Esophagus muscularis mucosa (tissue), 4 donors: ENCODE data around the gene FAM118A.

Experiments
- EP300 ChIP-seq: sonication (generic); formaldehyde crosslinking; IDR thresholded peaks from one replicate; pipeline ENCODE4 v1.6.1; 2017; ENCODE audit warnings: antibody characterized with exemption
- POLR2AphosphoS5 ChIP-seq, 2 donors: sonication (generic); formaldehyde crosslinking; IDR thresholded peaks; one replicate each; pipeline ENCODE4 v1.6.1; 2017; ENCODE audit warnings: antibody characterized with exemption in 2 of 2
- TF ChIP-seq, protein P1 (sequence below), 3 experiments: fragments of 200-600 bp in 2 of 3; fragments of 450-650 bp in 1 of 3; sonication (generic) in 2 of 3; IDR thresholded peaks; one replicate each; pipeline ENCODE4 v1.5.1; 2017 to 2019; ENCODE audit warnings: antibody characterized with exemption in 3 of 3, mild to moderate bottlenecking in 2 of 3, moderate library complexity in 1 of 3

GRCh38 chr22:45295492-45295891 is 14.2 kb upstream of the FAM118A start:
- TF ChIP-seq POLR2AphosphoS5 (IDR thresholded peaks at IDR 0.05) (no peak), EP300 (no peak)
- TF ChIP-seq, protein P1, sequence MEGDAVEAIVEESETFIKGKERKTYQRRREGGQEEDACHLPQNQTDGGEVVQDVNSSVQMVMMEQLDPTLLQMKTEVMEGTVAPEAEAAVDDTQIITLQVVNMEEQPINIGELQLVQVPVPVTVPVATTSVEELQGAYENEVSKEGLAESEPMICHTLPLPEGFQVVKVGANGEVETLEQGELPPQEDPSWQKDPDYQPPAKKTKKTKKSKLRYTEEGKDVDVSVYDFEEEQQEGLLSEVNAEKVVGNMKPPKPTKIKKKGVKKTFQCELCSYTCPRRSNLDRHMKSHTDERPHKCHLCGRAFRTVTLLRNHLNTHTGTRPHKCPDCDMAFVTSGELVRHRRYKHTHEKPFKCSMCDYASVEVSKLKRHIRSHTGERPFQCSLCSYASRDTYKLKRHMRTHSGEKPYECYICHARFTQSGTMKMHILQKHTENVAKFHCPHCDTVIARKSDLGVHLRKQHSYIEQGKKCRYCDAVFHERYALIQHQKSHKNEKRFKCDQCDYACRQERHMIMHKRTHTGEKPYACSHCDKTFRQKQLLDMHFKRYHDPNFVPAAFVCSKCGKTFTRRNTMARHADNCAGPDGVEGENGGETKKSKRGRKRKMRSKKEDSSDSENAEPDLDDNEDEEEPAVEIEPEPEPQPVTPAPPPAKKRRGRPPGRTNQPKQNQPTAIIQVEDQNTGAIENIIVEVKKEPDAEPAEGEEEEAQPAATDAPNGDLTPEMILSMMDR (IDR thresholded peaks at IDR 0.05): no peak
